EL (cell line): ENCODE results near the gene TBC1D22A.
"Not testable (repeated sequence)": the region's sequence is repeated elsewhere in the genome, so short reads cannot be mapped to it uniquely, and the experiment has no call there.

Experiments
- DNase-seq: peaks from one replicate; pipeline ENCODE4 v3.0.0-alpha.2; 2016

The TBC1D22A gene

GRCh38 chr22:47133061-47133969 is 370.9 kb downstream of the TBC1D22A start:
- DNase-seq, result no peak

- no peak for DNase-seq
Observed at GRCh38 chr22:47134222-47134621, 371.8 kb downstream of the TBC1D22A start.

GRCh38 chr22:47135338-47135737 is 372.9 kb downstream of the TBC1D22A start:
- DNase-seq, result no peak

- DNase-seq, result no peak
Observed at GRCh38 chr22:47136050-47136449, 373.6 kb downstream of the TBC1D22A start.

GRCh38 chr22:47136671-47137070 is 374.2 kb downstream of the TBC1D22A start:
- DNase-seq, result no peak

GRCh38 chr22:47139013-47139789 is 376.8 kb downstream of the TBC1D22A start:
- no peak for DNase-seq

GRCh38 chr22:47139790-47140119 is 377.3 kb downstream of the TBC1D22A start:
- DNase-seq, result no peak

GRCh38 chr22:47140975-47141374 is 378.5 kb downstream of the TBC1D22A start:
- not testable (repeated sequence) for DNase-seq

- no peak for DNase-seq
Observed at GRCh38 chr22:47142427-47143046, 380.1 kb downstream of the TBC1D22A start.

GRCh38 chr22:47143249-47143938 is 380.9 kb downstream of the TBC1D22A start:
- no peak for DNase-seq

GRCh38 chr22:47144076-47144765 is 381.8 kb downstream of the TBC1D22A start:
- no peak for DNase-seq

GRCh38 chr22:47144791-47145425 is 382.5 kb downstream of the TBC1D22A start:
- DNase-seq, result no peak

- DNase-seq, result no peak
Observed at GRCh38 chr22:47145883-47146282, 383.4 kb downstream of the TBC1D22A start.

GRCh38 chr22:47146391-47146790 is 383.9 kb downstream of the TBC1D22A start:
- DNase-seq, result no peak

- DNase-seq, result no peak
Observed at GRCh38 chr22:47146941-47147340, 384.5 kb downstream of the TBC1D22A start.

GRCh38 chr22:47147572-47147971 is 385.1 kb downstream of the TBC1D22A start:
- DNase-seq, result no peak

- no peak for DNase-seq
Observed at GRCh38 chr22:47148510-47148909, 386.1 kb downstream of the TBC1D22A start.

- no peak for DNase-seq
Observed at GRCh38 chr22:47148956-47149728, 386.7 kb downstream of the TBC1D22A start.

- DNase-seq, result no peak
Observed at GRCh38 chr22:47149976-47150375, 387.5 kb downstream of the TBC1D22A start.

- DNase-seq, result no peak
Observed at GRCh38 chr22:47150426-47150825, 388.0 kb downstream of the TBC1D22A start.

GRCh38 chr22:47151064-47151463 is 388.6 kb downstream of the TBC1D22A start:
- DNase-seq, result no peak
